Hepatocyte (in vitro differentiated cells): Measurements from ENCODE around the gene CARMIL3. TPM values are rescaled to one million over a fixed set of nuclear protein-coding genes. Genes with fewer than 3 reads are reported as not detected.
"Not testable (repeated sequence)": the region's sequence is repeated elsewhere in the genome, so short reads cannot be mapped to it uniquely, and the experiment has no call there.

Source experiments
- DNase-seq: peaks from one replicate; pipeline ENCODE4 v3.0.0-alpha.2; 2016; ENCODE audit warnings: low spot score
- H2AFZ ChIP-seq: fragments of 200-600 bp; sonication (generic); 2 replicates; pipeline ENCODE4 v1.6.0; 2016; ENCODE audit warnings: antibody characterized with exemption, mild to moderate bottlenecking
- H3K27ac ChIP-seq: fragments of 200-600 bp; sonication (generic); 2 replicates; pipeline ENCODE4 v1.5.1; 2016; ENCODE audit warnings: mild to moderate bottlenecking
- H3K27me3 ChIP-seq: fragments of 200-600 bp; sonication (generic); 2 replicates; pipeline ENCODE4 v1.6.1; 2016
- H3K36me3 ChIP-seq: fragments of 200-600 bp; sonication (generic); replicated peaks from 2 replicates; pipeline ENCODE4 v1.5.1; 2016; ENCODE audit warnings: low read depth; ENCODE audit not compliant: insufficient read depth
- H3K4me1 ChIP-seq: fragments of 200-600 bp; sonication (generic); 2 replicates; pipeline ENCODE4 v1.5.1; 2016; ENCODE audit warnings: mild to moderate bottlenecking, moderate library complexity; ENCODE audit not compliant: insufficient read depth
- H3K4me2 ChIP-seq: fragments of 200-600 bp; sonication (generic); 2 replicates; pipeline ENCODE4 v1.6.0; 2016
- H3K4me3 ChIP-seq: fragments of 200-600 bp; sonication (generic); 2 replicates; pipeline ENCODE4 v1.5.1; 2016; ENCODE audit warnings: mild to moderate bottlenecking
- H3K79me2 ChIP-seq: fragments of 200-600 bp; sonication (generic); 2 replicates; pipeline ENCODE4 v1.6.0; 2017; ENCODE audit warnings: mild to moderate bottlenecking
- H3K9me2 ChIP-seq: fragments of 200-600 bp; sonication (generic); replicated peaks from 2 replicates; pipeline ENCODE4 v1.6.0; 2017; ENCODE audit warnings: mild to moderate bottlenecking; ENCODE audit not compliant: insufficient read depth
- H3K9me3 ChIP-seq: fragments of 200-600 bp; sonication (generic); 2 replicates; pipeline ENCODE4 v1.5.1; 2016; ENCODE audit warnings: low read depth, mild to moderate bottlenecking
- H4K20me1 ChIP-seq: fragments of 200-600 bp; sonication (generic); 2 replicates; pipeline ENCODE4 v1.6.0; 2016; ENCODE audit warnings: mild to moderate bottlenecking; ENCODE audit not compliant: insufficient read depth, poor library complexity, severe bottlenecking
- EZH2 ChIP-seq: fragments of 200-600 bp; sonication (generic); IDR thresholded peaks from 2 replicates; pipeline ENCODE4 v1.6.1; 2016; ENCODE audit warnings: antibody characterized with exemption, mild to moderate bottlenecking, borderline replicate concordance
- EZH2phosphoT487 ChIP-seq: fragments of 200-600 bp; sonication (generic); IDR thresholded peaks from one replicate; pipeline ENCODE4 v1.6.1; 2018; ENCODE audit warnings: antibody characterized with exemption, mild to moderate bottlenecking, low read depth, moderate library complexity; ENCODE audit not compliant: unreplicated experiment, severe bottlenecking
- WGBS: methylation state at CpG from one replicate; pipeline ENCODE4 v1.1.6; 2016; ENCODE audit warnings: low lambda C conversion rate; ENCODE audit errors: missing lambda C conversion rate; 5-methylcytosine and 5-hydroxymethylcytosine counted together
- polyA plus RNA-seq: library from polyadenylated mRNA; unstranded; fragments of >200 nt; fragmentation: Nextera tagmentation; extraction: Ambion mirVana; gene quantifications from 2 replicates; pipeline ENCODE4 v1.2.1, GENCODE V29; 2016
- total RNA-seq: library from RNA; depleted of rRNA; stranded (reverse); fragments of >200 nt; gene quantifications from 2 replicates; pipeline ENCODE4 v1.2.3, GENCODE V29; 2014
- TF ChIP-seq, protein P1 (sequence below): fragments of 200-600 bp; sonication (generic); IDR thresholded peaks from 2 replicates; pipeline ENCODE4 v1.5.1; 2016; ENCODE audit warnings: antibody characterized with exemption, mild to moderate bottlenecking; ENCODE audit not compliant: poor library complexity

The CARMIL3 gene
- total and polyA plus RNA-seq, 2 experiments from 2014 or later, result 0.37 TPM; not detected in 1

DNA sequence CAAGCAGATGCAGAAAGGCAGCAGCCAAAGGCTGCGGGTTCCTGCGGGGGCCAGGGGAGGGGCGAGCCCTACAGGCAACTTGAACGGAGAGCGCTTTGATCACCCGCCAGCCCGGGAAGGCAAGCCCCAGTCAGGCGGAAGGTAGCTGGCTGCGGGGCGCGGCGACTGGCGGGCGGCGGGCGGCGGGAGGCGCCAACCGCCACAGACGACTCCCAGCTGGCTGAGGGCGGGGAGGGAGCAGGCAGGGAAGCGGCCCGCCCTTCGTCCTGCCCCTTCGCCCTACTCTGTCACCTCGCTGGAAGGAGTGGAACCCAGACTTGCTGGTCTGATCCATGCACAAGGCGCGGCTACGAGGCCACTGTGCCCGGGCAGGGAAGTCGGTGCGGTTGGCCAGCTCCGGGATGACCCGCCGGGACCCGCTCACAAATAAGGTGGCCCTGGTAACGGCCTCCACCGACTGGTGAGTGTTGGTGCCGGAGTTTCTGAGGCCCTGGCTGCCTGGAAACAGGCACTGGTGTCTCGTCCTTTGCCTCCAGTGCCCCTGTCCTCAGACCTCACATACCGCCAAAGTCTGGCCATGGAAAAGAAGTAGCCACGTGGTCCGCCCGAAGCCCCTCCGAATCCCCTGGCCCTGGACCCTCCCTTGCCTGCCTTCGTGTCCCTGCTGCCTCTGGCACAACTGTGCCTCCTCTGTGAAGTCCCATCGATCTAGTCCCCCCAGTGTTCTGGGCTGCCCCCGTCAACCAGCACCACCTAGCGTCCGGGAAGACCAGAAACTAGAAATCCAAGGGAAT, 15.4 kb upstream of the CARMIL3 start:
- Histone ChIP-seq H3K9me3 (no peaks in the 10 kb centered on the region), H2AFZ (peak overlapping the region; percentile 90), H3K4me3 (peak overlapping the region; percentile 24), H3K36me3 (no peaks in the 10 kb centered on the region), H3K9me2 (no peaks in the 10 kb centered on the region), H3K4me1 (peaks cover 3% of the 10 kb centered on the region), H3K27me3 (no peaks in the 10 kb centered on the region), H4K20me1 (no peaks in the 10 kb centered on the region), H3K4me2 (peak overlapping the region; percentile 95), H3K79me2 (no peaks in the 10 kb centered on the region), H3K27ac (peak overlapping the region; percentile 95)
- WGBS, result 3% methylated on average over 36 of the region's 50 CpGs
- TF ChIP-seq EZH2 (no peak), EZH2phosphoT487 (no peak)
- TF ChIP-seq, protein P1, sequence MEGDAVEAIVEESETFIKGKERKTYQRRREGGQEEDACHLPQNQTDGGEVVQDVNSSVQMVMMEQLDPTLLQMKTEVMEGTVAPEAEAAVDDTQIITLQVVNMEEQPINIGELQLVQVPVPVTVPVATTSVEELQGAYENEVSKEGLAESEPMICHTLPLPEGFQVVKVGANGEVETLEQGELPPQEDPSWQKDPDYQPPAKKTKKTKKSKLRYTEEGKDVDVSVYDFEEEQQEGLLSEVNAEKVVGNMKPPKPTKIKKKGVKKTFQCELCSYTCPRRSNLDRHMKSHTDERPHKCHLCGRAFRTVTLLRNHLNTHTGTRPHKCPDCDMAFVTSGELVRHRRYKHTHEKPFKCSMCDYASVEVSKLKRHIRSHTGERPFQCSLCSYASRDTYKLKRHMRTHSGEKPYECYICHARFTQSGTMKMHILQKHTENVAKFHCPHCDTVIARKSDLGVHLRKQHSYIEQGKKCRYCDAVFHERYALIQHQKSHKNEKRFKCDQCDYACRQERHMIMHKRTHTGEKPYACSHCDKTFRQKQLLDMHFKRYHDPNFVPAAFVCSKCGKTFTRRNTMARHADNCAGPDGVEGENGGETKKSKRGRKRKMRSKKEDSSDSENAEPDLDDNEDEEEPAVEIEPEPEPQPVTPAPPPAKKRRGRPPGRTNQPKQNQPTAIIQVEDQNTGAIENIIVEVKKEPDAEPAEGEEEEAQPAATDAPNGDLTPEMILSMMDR, result peak; percentile 85
- peak; percentile 87 for DNase-seq

DNA sequence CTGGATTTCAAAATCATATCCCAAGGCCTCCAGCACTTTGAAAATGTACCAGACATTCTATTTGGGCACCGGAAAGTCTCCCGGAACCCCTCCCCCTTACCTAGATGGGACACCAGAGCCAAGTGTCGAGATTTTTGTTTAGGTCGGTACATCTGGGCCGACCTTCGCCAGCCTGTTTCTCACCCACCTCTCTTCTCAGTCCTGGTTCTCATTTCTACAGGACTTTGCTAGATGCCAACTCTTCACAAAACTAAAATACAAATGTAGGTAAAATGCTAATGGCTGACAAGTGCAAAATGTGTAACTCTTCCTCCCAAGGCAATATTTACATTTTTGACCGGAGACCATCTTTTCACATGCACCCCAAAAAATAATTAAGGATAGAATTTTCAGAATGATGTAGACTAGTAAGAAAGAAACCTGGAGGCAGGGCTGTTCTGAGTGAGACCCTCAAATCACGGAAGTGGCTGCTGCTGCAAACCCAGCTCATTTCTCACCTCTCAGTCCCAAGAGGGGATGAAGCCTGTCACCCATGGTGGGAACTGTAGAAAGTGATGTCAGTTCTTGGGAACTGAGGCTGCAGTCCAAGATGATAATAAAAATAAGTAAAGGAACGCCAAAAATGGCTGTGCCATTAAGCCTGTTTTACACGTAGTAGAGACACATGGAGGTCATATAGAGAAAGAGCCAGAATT, 14.7 kb upstream of the CARMIL3 start:
- H3K27me3 ChIP-seq, H3K9me2 ChIP-seq, H4K20me1 ChIP-seq, H3K79me2 ChIP-seq, H3K9me3 ChIP-seq, H3K4me3 ChIP-seq, DNase-seq, H3K36me3 ChIP-seq, H3K4me1 ChIP-seq: not testable (repeated sequence)
- Histone ChIP-seq H3K4me2 (peak overlapping the region; percentile 95), H2AFZ (peak overlapping the region; percentile 90), H3K27ac (peak overlapping the region; percentile 95)
- 62% methylated on average over 10 of the region's 10 CpGs for WGBS

DNA sequence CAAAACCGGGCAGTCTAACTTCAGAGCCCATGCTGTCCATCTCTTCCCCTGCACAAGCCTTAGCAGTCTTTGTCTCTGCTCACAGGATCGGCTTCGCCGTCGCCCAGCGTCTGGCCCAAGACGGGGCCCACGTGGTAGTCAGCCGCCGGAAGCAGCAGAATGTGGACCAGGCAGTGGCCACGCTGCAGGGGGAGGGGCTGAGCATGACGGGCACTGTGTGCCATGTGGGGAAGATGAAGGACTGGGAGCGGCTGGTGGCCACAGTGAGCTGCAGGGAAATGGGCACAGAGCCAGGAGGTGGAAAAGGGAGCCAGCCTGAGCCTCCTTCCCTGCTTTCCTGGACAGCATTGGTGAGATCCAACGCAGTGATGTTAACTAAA, 14.2 kb upstream of the CARMIL3 start:
- no peak for DNase-seq
- Histone ChIP-seq H2AFZ (no peak overlapping the region), H3K9me3 (no peaks in the 10 kb centered on the region), H3K4me1 (peaks cover 3% of the 10 kb centered on the region), H3K36me3 (no peaks in the 10 kb centered on the region), H3K27me3 (no peaks in the 10 kb centered on the region), H3K4me2 (no peak overlapping the region), H3K27ac (no peak overlapping the region), H3K79me2 (no peaks in the 10 kb centered on the region), H3K9me2 (no peaks in the 10 kb centered on the region), H3K4me3 (no peak overlapping the region), H4K20me1 (no peaks in the 10 kb centered on the region)
- TF ChIP-seq, protein P1, result no peak
- TF ChIP-seq EZH2phosphoT487 (no peak), EZH2 (no peak)
- WGBS, result 89% methylated on average over 14 of the region's 14 CpGs

DNA sequence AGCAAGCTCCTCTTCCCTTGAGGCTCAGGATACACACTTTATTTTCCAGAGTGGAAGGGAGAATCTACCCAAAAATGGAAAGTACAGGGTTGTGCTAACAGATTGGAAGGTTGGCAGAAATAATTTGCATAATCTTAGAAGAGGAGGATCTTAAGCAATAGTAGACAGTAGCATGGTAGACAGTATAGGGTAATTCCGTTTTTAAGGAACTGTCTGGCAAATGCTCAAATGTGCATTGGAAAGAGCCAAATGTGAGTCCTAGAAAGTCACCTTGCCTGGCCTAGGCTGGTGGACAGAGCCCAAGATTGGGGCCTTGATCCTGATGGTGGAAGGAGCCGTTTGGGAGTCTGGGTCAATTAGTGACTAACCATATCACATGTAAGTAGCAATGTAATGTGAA, 13.1 kb upstream of the CARMIL3 start:
- no peak for TF ChIP-seq EZH2
- Histone ChIP-seq H3K4me2 (no peak overlapping the region), H3K36me3 (no peaks in the 10 kb centered on the region), H3K4me3 (no peak overlapping the region), H3K27ac (no peak overlapping the region), H2AFZ (no peak overlapping the region), H3K79me2 (no peaks in the 10 kb centered on the region), H4K20me1 (no peaks in the 10 kb centered on the region), H3K27me3 (no peaks in the 10 kb centered on the region), H3K9me3 (no peaks in the 10 kb centered on the region), H3K4me1 (peaks cover 3% of the 10 kb centered on the region), H3K9me2 (no peaks in the 10 kb centered on the region)
- no peak for DNase-seq
- 90% methylated on average over 2 of the region's 2 CpGs for WGBS
